Neural cell (in vitro differentiated cells): ENCODE measurements around the gene ZC3H7A. TPM values are rescaled to one million over a fixed set of nuclear protein-coding genes. Genes with fewer than 3 reads are reported as not detected.

Experiments used
- H2AFZ ChIP-seq: fragments of 200-600, 300-800 bp; sonication (generic), shearing (Covaris generic); 2 replicates; pipeline ENCODE4 v1.6.0; 2014; ENCODE audit warnings: low read depth, mild to moderate bottlenecking, antibody characterized with exemption, low read length, moderate library complexity
- H3F3A ChIP-seq: fragments of 200-600 bp; shearing (Covaris generic); 2 replicates; pipeline ENCODE4 v1.6.1; 2016; ENCODE audit warnings: mild to moderate bottlenecking, moderate library complexity, mixed read lengths, antibody characterized with exemption, low read length; ENCODE audit not compliant: insufficient read depth, poor library complexity, severe bottlenecking
- H3K27ac ChIP-seq: fragments of 200-600, 300-800 bp; sonication (generic), shearing (Covaris generic); 2 replicates; pipeline ENCODE4 v1.5.1; 2014; ENCODE audit warnings: mild to moderate bottlenecking, low read length, moderate library complexity
- H3K27me3 ChIP-seq: fragments of 300-800, 200-600 bp; sonication (generic), shearing (Covaris generic); 2 replicates; pipeline ENCODE4 v1.6.0; 2014; ENCODE audit warnings: mild to moderate bottlenecking, low read depth, low read length, moderate library complexity; ENCODE audit not compliant: insufficient read depth
- H3K36me3 ChIP-seq: fragments of 300-800, 200-600 bp; sonication (generic), shearing (Covaris generic); 2 replicates; pipeline ENCODE4 v1.5.1; 2014; ENCODE audit warnings: mild to moderate bottlenecking, antibody characterized with exemption, low read length, moderate library complexity; ENCODE audit not compliant: insufficient read depth
- H3K4me2 ChIP-seq: fragments of 300-800, 200-600 bp; sonication (generic), shearing (Covaris generic); 2 replicates; pipeline ENCODE4 v1.6.0; 2014; ENCODE audit warnings: mild to moderate bottlenecking, low read length
- H3K4me3 ChIP-seq: fragments of 300-800, 200-600 bp; sonication (generic), shearing (Covaris generic); 2 replicates; pipeline ENCODE4 v1.5.1; 2014; ENCODE audit warnings: mild to moderate bottlenecking, low read length, moderate library complexity
- H3K79me2 ChIP-seq: fragments of 200-600 bp; shearing (Covaris generic); replicated peaks from 2 replicates; pipeline ENCODE4 v1.6.0; 2014; ENCODE audit warnings: mild to moderate bottlenecking, low read length, moderate library complexity; ENCODE audit not compliant: insufficient read depth
- H3K9ac ChIP-seq: fragments of 300-800, 200-600 bp; sonication (generic), shearing (Covaris generic); 2 replicates; pipeline ENCODE4 v1.6.1; 2016; ENCODE audit warnings: mild to moderate bottlenecking, low read length, mixed read lengths
- H3K9me2 ChIP-seq: fragments of 200-600 bp; shearing (Covaris generic); 2 replicates; pipeline ENCODE4 v1.6.1; 2016; ENCODE audit warnings: mild to moderate bottlenecking, low read length, mixed read lengths; ENCODE audit not compliant: insufficient read depth
- H3K9me3 ChIP-seq: fragments of 200-600, 300-800 bp; sonication (generic), shearing (Covaris generic); 2 replicates; pipeline ENCODE4 v1.6.1; 2016; ENCODE audit warnings: mild to moderate bottlenecking, mixed run types, low read length, moderate library complexity, mixed read lengths
- H4K20me1 ChIP-seq: fragments of 200-600 bp; shearing (Covaris generic); 2 replicates; pipeline ENCODE4 v1.6.1; 2016; ENCODE audit warnings: mild to moderate bottlenecking, mixed run types; ENCODE audit not compliant: insufficient read depth
- CTCF ChIP-seq: fragments of 450-650 bp; IDR thresholded peaks from 2 replicates; pipeline ENCODE4 v1.5.1; 2014; ENCODE audit warnings: antibody characterized with exemption, mild to moderate bottlenecking, moderate library complexity; ENCODE audit not compliant: poor library complexity, severe bottlenecking
- EP300 ChIP-seq: fragments of 450-650 bp; conservative IDR thresholded peaks from 2 replicates; pipeline ENCODE4 v1.6.1; 2014; ENCODE audit warnings: antibody characterized with exemption, mild to moderate bottlenecking, moderate library complexity; ENCODE audit not compliant: poor library complexity, severe bottlenecking
- EZH2 ChIP-seq: fragments of 200-600, 300-800 bp; shearing (Covaris generic), sonication (generic); IDR thresholded peaks from 2 replicates; pipeline ENCODE4 v1.6.1; 2014; ENCODE audit warnings: antibody characterized with exemption, low read length, borderline replicate concordance, mild to moderate bottlenecking; ENCODE audit not compliant: insufficient read depth, poor library complexity, severe bottlenecking
- MXI1 ChIP-seq: fragments of 450-650 bp; conservative IDR thresholded peaks from 2 replicates; pipeline ENCODE4 v1.6.1; 2014; ENCODE audit warnings: antibody characterized with exemption, mild to moderate bottlenecking; ENCODE audit not compliant: poor library complexity, severe bottlenecking
- POLR2AphosphoS5 ChIP-seq: IDR thresholded peaks from 2 replicates; pipeline ENCODE4 v1.6.1; 2012
- RAD21 ChIP-seq: fragments of 450-650 bp; conservative IDR thresholded peaks from 2 replicates; pipeline ENCODE4 v1.6.1; 2014; ENCODE audit warnings: antibody characterized with exemption, mild to moderate bottlenecking, moderate library complexity
- REST ChIP-seq: IDR thresholded peaks from 2 replicates; pipeline ENCODE4 v1.6.1; 2012; ENCODE audit warnings: borderline replicate concordance
- SMC3 ChIP-seq: fragments of 450-650 bp; conservative IDR thresholded peaks from 2 replicates; pipeline ENCODE4 v1.6.1; 2014; ENCODE audit warnings: antibody characterized with exemption, mild to moderate bottlenecking, moderate library complexity; ENCODE audit not compliant: poor library complexity
- TAF1 ChIP-seq: IDR thresholded peaks from 2 replicates; pipeline ENCODE4 v1.6.1; 2012; ENCODE audit warnings: low read depth
- polyA plus RNA-seq: library from polyadenylated mRNA; depleted of rRNA; stranded (reverse); fragments of >200 nt; gene quantifications from 2 replicates; pipeline ENCODE4 v1.2.3, GENCODE V29; 2014

Gene ZC3H7A
- polyA plus RNA-seq, 1 donor from 2014 or later = 67.7 TPM

GRCh38 chr16:11715246-11715947, 81.7 kb downstream of the ZC3H7A start:
- Histone ChIP-seq H3K9ac (no peak overlapping the region), H2AFZ (no peak overlapping the region), H3K79me2 (no peaks in the 10 kb centered on the region), H3F3A (no peaks in the 10 kb centered on the region), H3K27me3 (no peaks in the 10 kb centered on the region), H3K36me3 (no peaks in the 10 kb centered on the region), H3K4me3 (no peak overlapping the region), H3K4me2 (no peak overlapping the region), H3K9me2 (no peaks in the 10 kb centered on the region), H3K9me3 (no peaks in the 10 kb centered on the region), H3K27ac (no peak overlapping the region), H4K20me1 (no peaks in the 10 kb centered on the region)
- TF ChIP-seq POLR2AphosphoS5 (no peak), TAF1 (no peak), RAD21 (no peak), SMC3 (no peak), REST (no peak), CTCF (no peak), EZH2 (no peak), MXI1 (no peak), EP300 (no peak)

GRCh38 chr16:11712122-11712521, 84.9 kb downstream of the ZC3H7A start:
- Histone ChIP-seq H3K36me3 (no peaks in the 10 kb centered on the region), H3F3A (no peaks in the 10 kb centered on the region), H3K4me3 (no peak overlapping the region), H3K27ac (no peak overlapping the region), H3K9me3 (no peaks in the 10 kb centered on the region), H3K9me2 (no peaks in the 10 kb centered on the region), H3K27me3 (no peaks in the 10 kb centered on the region), H4K20me1 (no peaks in the 10 kb centered on the region), H3K9ac (no peak overlapping the region), H3K4me2 (no peak overlapping the region), H2AFZ (no peak overlapping the region), H3K79me2 (no peaks in the 10 kb centered on the region)
- no peak for TF ChIP-seq POLR2AphosphoS5
- TF ChIP-seq RAD21 = no peak
- no peak for TF ChIP-seq REST
- no peak for TF ChIP-seq EP300
- TF ChIP-seq MXI1 = no peak
- TF ChIP-seq TAF1 = no peak
- TF ChIP-seq CTCF = no peak
- TF ChIP-seq SMC3 = no peak
- TF ChIP-seq EZH2 = no peak
